HG02840 (cell line): ENCODE data around the gene STEEP1.

Source experiments
- ATAC-seq: cut with Tn5 transposase; IDR thresholded peaks from one replicate; pipeline ENCODE4 v1.9.1; 2021; ENCODE audit warnings: mild to moderate bottlenecking, moderate library complexity, moderate number of reproducible peaks; ENCODE audit not compliant: unreplicated experiment, low FRiP score

STEEP1 gene

DNA sequence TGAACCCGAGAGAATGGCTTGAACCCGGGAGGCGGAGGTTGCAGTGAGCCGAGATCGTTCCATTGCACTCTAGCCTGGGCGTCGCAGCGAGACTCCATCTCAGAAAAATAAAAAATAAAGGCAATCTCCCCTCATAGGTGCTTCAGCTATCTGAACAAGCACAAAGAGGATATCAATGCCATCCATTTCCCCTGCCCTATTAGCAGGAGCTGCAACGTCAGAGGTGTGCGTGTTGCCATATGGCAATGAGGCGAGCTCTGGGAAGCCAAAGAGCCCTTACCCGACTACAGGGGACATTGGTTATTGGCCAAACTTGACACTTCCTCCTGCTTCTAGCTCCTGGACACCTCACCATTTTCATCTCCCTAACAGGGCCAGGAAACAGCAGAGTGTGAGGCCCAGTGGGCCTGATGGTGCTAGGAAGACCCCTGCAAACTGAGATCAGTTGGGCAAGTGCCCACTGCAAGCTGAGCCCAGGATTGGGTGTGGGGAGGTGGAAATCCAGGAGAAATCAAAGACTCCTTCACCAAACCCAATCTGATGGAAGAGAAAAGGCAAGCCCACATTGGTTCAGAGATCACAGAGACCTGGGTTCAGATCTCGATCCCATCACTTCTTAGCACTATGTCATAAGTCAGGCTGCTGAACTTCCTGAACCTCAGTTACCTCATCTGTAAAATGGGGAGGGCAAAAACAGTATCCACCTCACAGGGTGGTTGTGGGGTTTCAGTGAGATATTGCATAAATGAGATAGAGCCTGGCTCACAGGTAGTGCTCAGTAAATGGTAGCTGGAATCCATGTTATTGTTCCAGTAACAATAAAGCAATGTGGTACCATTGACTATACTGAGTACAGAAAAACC is 75.8 kb downstream of the STEEP1 start:
- ATAC-seq: no peak

DNA sequence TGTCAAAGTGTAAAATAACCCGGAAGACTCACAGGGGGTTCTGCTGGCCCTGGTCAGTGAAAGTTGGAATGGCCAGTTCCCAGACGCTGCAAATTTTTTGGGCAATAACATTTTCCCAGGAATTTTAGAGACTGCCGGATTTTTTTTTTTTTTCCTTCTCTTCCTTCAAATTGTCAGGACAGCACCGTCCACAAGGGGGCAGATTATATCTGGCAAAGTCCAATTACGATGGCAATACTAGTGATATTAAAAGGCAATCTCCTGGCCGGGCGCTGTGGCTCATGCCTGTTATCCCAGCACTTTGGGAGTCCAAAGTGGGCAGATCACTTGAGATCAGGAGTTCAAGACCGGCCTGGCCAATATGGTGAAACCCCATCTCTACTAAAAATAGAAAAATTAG is 76.5 kb downstream of the STEEP1 start:
- ATAC-seq: no peak
